GM23338 (cell line): Measurements from ENCODE around the gene PRRG3. TPM values are rescaled to one million over a fixed set of nuclear protein-coding genes. Genes with fewer than 3 reads are reported as not detected.

Experiments
- ATAC-seq: fragments of 200-7000 bp; cut with Tn5 transposase; 3 replicates; pipeline ENCODE4 v1.9.1; 2020
- DNase-seq: peaks from one replicate; pipeline ENCODE4 v3.0.0-alpha.2; 2015; ENCODE audit warnings: low spot score
- H2AFZ ChIP-seq: fragments of 200-600 bp; sonication (generic); 2 replicates; pipeline ENCODE4 v1.8.0; 2016; ENCODE audit warnings: antibody characterized with exemption, mild to moderate bottlenecking, moderate library complexity
- H3F3A ChIP-seq: fragments of 200-600 bp; sonication (generic); replicated peaks from 2 replicates; pipeline ENCODE4 v1.8.0; 2017; ENCODE audit warnings: antibody characterized with exemption, mixed run types, low read depth
- H3K27ac ChIP-seq: fragments of 200-600 bp; sonication (generic); 2 replicates; pipeline ENCODE4 v1.6.1; 2016; ENCODE audit warnings: low read depth
- H3K27me3 ChIP-seq: fragments of 200-600 bp; sonication (generic); 2 replicates; pipeline ENCODE4 v1.8.0; 2016; ENCODE audit warnings: mild to moderate bottlenecking, mixed run types, moderate library complexity; ENCODE audit not compliant: insufficient read depth
- H3K36me3 ChIP-seq: fragments of 200-600 bp; sonication (generic); 2 replicates; pipeline ENCODE4 v1.8.0; 2016; ENCODE audit warnings: mild to moderate bottlenecking; ENCODE audit not compliant: insufficient read depth
- H3K4me1 ChIP-seq: fragments of 200-600 bp; sonication (generic); 2 replicates; pipeline ENCODE4 v1.8.0; 2016; ENCODE audit warnings: mild to moderate bottlenecking, moderate library complexity; ENCODE audit not compliant: insufficient read depth
- H3K4me2 ChIP-seq: fragments of 200-600 bp; sonication (generic); 2 replicates; pipeline ENCODE4 v1.7.1; 2017; ENCODE audit warnings: mixed run types
- H3K4me3 ChIP-seq: fragments of 200-600 bp; sonication (generic); 2 replicates; pipeline ENCODE4 v1.6.1; 2016; ENCODE audit warnings: mixed run types
- H3K79me2 ChIP-seq: fragments of 200-600 bp; sonication (generic); replicated peaks from 2 replicates; pipeline ENCODE4 v1.8.0; 2017; ENCODE audit warnings: mild to moderate bottlenecking; ENCODE audit not compliant: insufficient read depth
- H3K9me2 ChIP-seq: fragments of 200-600 bp; sonication (generic); 2 replicates; pipeline ENCODE4 v1.8.0; 2017; ENCODE audit not compliant: insufficient read depth
- H4K20me1 ChIP-seq: fragments of 200-600 bp; sonication (generic); replicated peaks from 2 replicates; pipeline ENCODE4 v1.8.0; 2017; ENCODE audit warnings: mild to moderate bottlenecking; ENCODE audit not compliant: insufficient read depth
- H3K27ac Mint-ChIP-seq: 2 replicates; pipeline ENCODE4 v1.8.0; 2020; ENCODE audit warnings: inconsistent platforms, mild to moderate bottlenecking, moderate library complexity, mixed read lengths
- H3K27me3 Mint-ChIP-seq: 3 replicates; pipeline ENCODE4 v1.8.0; 2022; ENCODE audit warnings: low read depth, mild to moderate bottlenecking, moderate library complexity, mixed read lengths, inconsistent platforms; ENCODE audit not compliant: insufficient read depth, poor library complexity
- H3K36me3 Mint-ChIP-seq: 3 replicates; pipeline ENCODE4 v1.8.0; 2021; ENCODE audit warnings: low read depth, mild to moderate bottlenecking, inconsistent platforms, moderate library complexity, mixed read lengths
- H3K4me1 Mint-ChIP-seq: 3 replicates; pipeline ENCODE4 v1.8.0; 2020; ENCODE audit warnings: mild to moderate bottlenecking, inconsistent platforms, mixed read lengths
- H3K4me3 Mint-ChIP-seq: 3 replicates; pipeline ENCODE4 v1.8.0; 2021; ENCODE audit warnings: moderate library complexity, mild to moderate bottlenecking, inconsistent platforms, mixed read lengths
- H3K9me3 Mint-ChIP-seq: 3 replicates; pipeline ENCODE4 v1.8.0; 2020; ENCODE audit warnings: moderate library complexity, mild to moderate bottlenecking, inconsistent platforms, mixed read lengths
- CREB1 ChIP-seq: fragments of 250-450 bp; sonication (Bioruptor Pico); IDR thresholded peaks from 2 replicates; pipeline ENCODE4 v1.5.0; 2020; ENCODE audit warnings: low read depth, mild to moderate bottlenecking, moderate library complexity
- CTCF ChIP-seq, 2 experiments: fragments of 200-600 bp in 1 of 2; sonication (generic) in 1 of 2; conservative IDR thresholded peaks; 2 replicates each; pipeline versions ENCODE4 v1.5.1 to v1.6.1; 2016 to 2017; ENCODE audit warnings: antibody characterized with exemption in 2 of 2, low read depth in 2 of 2, mild to moderate bottlenecking in 2 of 2, moderate library complexity in 1 of 2
- ETS1 ChIP-seq: IDR thresholded peaks from 2 replicates; pipeline ENCODE4 v1.6.1; 2016; ENCODE audit warnings: antibody characterized with exemption
- EZH2 ChIP-seq: fragments of 200-600 bp; sonication (generic); IDR thresholded peaks from one replicate; pipeline ENCODE4 v1.8.0; 2017; ENCODE audit warnings: antibody characterized with exemption, mild to moderate bottlenecking, low read depth; ENCODE audit not compliant: unreplicated experiment
- JUNB ChIP-seq: IDR thresholded peaks from one replicate; pipeline ENCODE4 v1.6.1; 2016; ENCODE audit warnings: antibody characterized with exemption; ENCODE audit not compliant: unreplicated experiment
- NANOG ChIP-seq: IDR thresholded peaks from 2 replicates; pipeline ENCODE4 v1.6.1; 2016; ENCODE audit warnings: antibody characterized with exemption, borderline replicate concordance
- POLR2AphosphoS5 ChIP-seq: IDR thresholded peaks from 2 replicates; pipeline ENCODE4 v1.6.1; 2016; ENCODE audit warnings: antibody characterized with exemption, low read depth
- STAT1 ChIP-seq: IDR thresholded peaks from one replicate; pipeline ENCODE4 v1.6.1; 2016; ENCODE audit warnings: antibody characterized with exemption; ENCODE audit not compliant: unreplicated experiment
- ZNF331 ChIP-seq: fragments of 250-450 bp; sonication (Bioruptor Pico); IDR thresholded peaks from 2 replicates; pipeline ENCODE4 v1.5.0; 2020; ENCODE audit warnings: low read depth, mild to moderate bottlenecking, moderate library complexity
- polyA plus RNA-seq: library from polyadenylated mRNA; unstranded; fragments of >200 nt; fragmentation: Nextera tagmentation; extraction: Ambion mirVana; gene quantifications from 2 replicates; pipeline ENCODE4 v1.2.1, GENCODE V29; 2016
- total RNA-seq: library from RNA; depleted of rRNA; stranded (reverse); fragments of >200 nt; shearing (Covaris generic); gene quantifications from 2 replicates; pipeline ENCODE4 v1.2.3, GENCODE V29; 2014
- TF ChIP-seq, protein P1 (sequence below): IDR thresholded peaks from one replicate; pipeline ENCODE4 v1.6.1; 2018; ENCODE audit warnings: antibody characterized with exemption; ENCODE audit not compliant: unreplicated experiment
- TF ChIP-seq, protein P2 (sequence below): fragments of 250-450 bp; sonication (Bioruptor Pico); IDR thresholded peaks from 2 replicates; pipeline ENCODE4 v1.5.0; 2020; ENCODE audit warnings: mild to moderate bottlenecking, moderate library complexity

Gene PRRG3
- total and polyA plus RNA-seq, 2 experiments from 2014 or later = 5.0 to 10.6 TPM

GRCh38 chrX:151704041-151704663, 8.9 kb downstream of the PRRG3 start (continued):
- TF ChIP-seq JUNB (no peak), STAT1 (no peak), POLR2AphosphoS5 (no peak), ZNF331 (CRISPR knock-in tag) (no peak), CTCF (conservative IDR thresholded peaks at IDR 0.05; ENCODE audit: low read depth in 2 of 2) (no peak), CREB1 (CRISPR knock-in tag) (no peak), EZH2 (no peak), ETS1 (no peak)
- TF ChIP-seq, protein P1, sequence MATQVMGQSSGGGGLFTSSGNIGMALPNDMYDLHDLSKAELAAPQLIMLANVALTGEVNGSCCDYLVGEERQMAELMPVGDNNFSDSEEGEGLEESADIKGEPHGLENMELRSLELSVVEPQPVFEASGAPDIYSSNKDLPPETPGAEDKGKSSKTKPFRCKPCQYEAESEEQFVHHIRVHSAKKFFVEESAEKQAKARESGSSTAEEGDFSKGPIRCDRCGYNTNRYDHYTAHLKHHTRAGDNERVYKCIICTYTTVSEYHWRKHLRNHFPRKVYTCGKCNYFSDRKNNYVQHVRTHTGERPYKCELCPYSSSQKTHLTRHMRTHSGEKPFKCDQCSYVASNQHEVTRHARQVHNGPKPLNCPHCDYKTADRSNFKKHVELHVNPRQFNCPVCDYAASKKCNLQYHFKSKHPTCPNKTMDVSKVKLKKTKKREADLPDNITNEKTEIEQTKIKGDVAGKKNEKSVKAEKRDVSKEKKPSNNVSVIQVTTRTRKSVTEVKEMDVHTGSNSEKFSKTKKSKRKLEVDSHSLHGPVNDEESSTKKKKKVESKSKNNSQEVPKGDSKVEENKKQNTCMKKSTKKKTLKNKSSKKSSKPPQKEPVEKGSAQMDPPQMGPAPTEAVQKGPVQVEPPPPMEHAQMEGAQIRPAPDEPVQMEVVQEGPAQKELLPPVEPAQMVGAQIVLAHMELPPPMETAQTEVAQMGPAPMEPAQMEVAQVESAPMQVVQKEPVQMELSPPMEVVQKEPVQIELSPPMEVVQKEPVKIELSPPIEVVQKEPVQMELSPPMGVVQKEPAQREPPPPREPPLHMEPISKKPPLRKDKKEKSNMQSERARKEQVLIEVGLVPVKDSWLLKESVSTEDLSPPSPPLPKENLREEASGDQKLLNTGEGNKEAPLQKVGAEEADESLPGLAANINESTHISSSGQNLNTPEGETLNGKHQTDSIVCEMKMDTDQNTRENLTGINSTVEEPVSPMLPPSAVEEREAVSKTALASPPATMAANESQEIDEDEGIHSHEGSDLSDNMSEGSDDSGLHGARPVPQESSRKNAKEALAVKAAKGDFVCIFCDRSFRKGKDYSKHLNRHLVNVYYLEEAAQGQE = no peak

DNA sequence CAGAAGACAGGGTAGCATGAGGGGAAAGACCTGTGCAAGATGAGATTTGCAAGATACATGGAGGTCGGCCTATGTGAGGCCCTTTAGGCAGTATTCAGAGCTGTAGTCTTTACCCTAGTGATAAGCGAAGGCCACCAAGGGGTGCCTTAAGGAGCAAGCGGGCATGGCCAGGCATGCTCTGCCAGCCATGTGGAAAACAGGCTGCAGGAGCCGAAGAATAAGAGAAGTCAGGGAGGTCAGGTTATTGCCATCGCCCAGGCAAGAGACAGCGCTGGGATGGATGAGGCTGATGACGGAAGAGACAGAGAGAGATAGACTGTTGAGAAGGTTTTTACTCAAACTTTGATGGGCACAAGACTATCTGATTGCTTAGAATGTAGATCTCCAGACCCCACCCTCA, 13.6 kb downstream of the PRRG3 start:
- Histone ChIP-seq H3K36me3 (no peaks in the 10 kb centered on the region), H3K4me3 (no peak overlapping the region), H3K4me1 (no peaks in the 10 kb centered on the region; the same call in 1 of the 2 replicates), H3K27ac (no peak overlapping the region), H2AFZ (no peak overlapping the region), H3K4me2 (no peak overlapping the region), H3K27me3 (no peaks in the 10 kb centered on the region), H3F3A (no peaks in the 10 kb centered on the region), H3K79me2 (no peaks in the 10 kb centered on the region), H3K9me2 (no peaks in the 10 kb centered on the region), H4K20me1 (no peaks in the 10 kb centered on the region)
- Mint-ChIP-seq H3K4me3 (no peak overlapping the region), H3K4me1 (peaks cover 14% of the 10 kb centered on the region; the same call in 2 of the 3 replicates), H3K27me3 (peaks cover 3% of the 10 kb centered on the region), H3K27ac (no peak overlapping the region), H3K9me3 (no peaks in the 10 kb centered on the region), H3K36me3 (no peaks in the 10 kb centered on the region)
- no peak for ATAC-seq
- DNase-seq = no peak
- no peak for TF ChIP-seq POLR2AphosphoS5
- TF ChIP-seq JUNB = no peak
- TF ChIP-seq NANOG = no peak
- TF ChIP-seq, protein P2, sequence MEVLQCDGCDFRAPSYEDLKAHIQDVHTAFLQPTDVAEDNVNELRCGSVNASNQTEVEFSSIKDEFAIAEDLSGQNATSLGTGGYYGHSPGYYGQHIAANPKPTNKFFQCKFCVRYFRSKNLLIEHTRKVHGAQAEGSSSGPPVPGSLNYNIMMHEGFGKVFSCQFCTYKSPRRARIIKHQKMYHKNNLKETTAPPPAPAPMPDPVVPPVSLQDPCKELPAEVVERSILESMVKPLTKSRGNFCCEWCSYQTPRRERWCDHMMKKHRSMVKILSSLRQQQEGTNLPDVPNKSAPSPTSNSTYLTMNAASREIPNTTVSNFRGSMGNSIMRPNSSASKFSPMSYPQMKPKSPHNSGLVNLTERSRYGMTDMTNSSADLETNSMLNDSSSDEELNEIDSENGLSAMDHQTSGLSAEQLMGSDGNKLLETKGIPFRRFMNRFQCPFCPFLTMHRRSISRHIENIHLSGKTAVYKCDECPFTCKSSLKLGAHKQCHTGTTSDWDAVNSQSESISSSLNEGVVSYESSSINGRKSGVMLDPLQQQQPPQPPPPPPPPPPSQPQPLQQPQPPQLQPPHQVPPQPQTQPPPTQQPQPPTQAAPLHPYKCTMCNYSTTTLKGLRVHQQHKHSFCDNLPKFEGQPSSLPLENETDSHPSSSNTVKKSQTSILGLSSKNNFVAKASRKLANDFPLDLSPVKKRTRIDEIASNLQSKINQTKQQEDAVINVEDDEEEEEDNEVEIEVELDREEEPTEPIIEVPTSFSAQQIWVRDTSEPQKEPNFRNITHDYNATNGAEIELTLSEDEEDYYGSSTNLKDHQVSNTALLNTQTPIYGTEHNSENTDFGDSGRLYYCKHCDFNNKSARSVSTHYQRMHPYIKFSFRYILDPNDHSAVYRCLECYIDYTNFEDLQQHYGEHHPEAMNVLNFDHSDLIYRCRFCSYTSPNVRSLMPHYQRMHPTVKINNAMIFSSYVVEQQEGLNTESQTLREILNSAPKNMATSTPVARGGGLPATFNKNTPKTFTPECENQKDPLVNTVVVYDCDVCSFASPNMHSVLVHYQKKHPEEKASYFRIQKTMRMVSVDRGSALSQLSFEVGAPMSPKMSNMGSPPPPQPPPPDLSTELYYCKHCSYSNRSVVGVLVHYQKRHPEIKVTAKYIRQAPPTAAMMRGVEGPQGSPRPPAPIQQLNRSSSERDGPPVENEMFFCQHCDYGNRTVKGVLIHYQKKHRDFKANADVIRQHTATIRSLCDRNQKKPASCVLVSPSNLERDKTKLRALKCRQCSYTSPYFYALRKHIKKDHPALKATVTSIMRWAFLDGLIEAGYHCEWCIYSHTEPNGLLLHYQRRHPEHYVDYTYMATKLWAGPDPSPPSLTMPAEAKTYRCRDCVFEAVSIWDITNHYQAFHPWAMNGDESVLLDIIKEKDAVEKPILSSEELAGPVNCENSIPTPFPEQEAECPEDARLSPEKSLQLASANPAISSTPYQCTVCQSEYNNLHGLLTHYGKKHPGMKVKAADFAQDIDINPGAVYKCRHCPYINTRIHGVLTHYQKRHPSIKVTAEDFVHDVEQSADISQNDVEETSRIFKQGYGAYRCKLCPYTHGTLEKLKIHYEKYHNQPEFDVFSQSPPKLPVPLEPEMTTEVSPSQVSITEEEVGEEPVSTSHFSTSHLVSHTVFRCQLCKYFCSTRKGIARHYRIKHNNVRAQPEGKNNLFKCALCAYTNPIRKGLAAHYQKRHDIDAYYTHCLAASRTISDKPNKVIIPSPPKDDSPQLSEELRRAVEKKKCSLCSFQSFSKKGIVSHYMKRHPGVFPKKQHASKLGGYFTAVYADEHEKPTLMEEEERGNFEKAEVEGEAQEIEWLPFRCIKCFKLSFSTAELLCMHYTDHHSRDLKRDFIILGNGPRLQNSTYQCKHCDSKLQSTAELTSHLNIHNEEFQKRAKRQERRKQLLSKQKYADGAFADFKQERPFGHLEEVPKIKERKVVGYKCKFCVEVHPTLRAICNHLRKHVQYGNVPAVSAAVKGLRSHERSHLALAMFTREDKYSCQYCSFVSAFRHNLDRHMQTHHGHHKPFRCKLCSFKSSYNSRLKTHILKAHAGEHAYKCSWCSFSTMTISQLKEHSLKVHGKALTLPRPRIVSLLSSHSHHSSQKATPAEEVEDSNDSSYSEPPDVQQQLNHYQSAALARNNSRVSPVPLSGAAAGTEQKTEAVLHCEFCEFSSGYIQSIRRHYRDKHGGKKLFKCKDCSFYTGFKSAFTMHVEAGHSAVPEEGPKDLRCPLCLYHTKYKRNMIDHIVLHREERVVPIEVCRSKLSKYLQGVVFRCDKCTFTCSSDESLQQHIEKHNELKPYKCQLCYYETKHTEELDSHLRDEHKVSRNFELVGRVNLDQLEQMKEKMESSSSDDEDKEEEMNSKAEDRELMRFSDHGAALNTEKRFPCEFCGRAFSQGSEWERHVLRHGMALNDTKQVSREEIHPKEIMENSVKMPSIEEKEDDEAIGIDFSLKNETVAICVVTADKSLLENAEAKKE (CRISPR knock-in tag) = no peak
- no peak for TF ChIP-seq CREB1 (CRISPR knock-in tag)
- no peak for TF ChIP-seq EZH2
